Peyer's patch (tissue), 4 donors: Measurements from ENCODE around the gene RPL18A. TPM values are rescaled to one million over a fixed set of nuclear protein-coding genes. Genes with fewer than 3 reads are reported as not detected.
A peak's percentile ranks its signal among the peaks of the same experiment; 100 is the strongest.

Experiments
- DNase-seq, 3 donors: peaks; one replicate each; pipeline ENCODE4 v3.0.0-alpha.2; 2017 to 2019
- H3K27ac ChIP-seq, 4 donors: fragments of 200-600 bp; sonication (generic); one replicate each; pipeline ENCODE4 v1.5.1; 2016 to 2019
- H3K27me3 ChIP-seq, 2 donors: fragments of 200-600 bp; sonication (generic); one replicate each; pipeline ENCODE4 v1.5.1; 2019
- H3K36me3 ChIP-seq, 3 donors: fragments of 200-600 bp; sonication (generic); one replicate each; pipeline ENCODE4 v1.5.1; 2016 to 2019
- H3K4me1 ChIP-seq, 4 donors: fragments of 200-600 bp; sonication (generic); one replicate each; pipeline ENCODE4 v1.5.1; 2016 to 2019
- H3K4me3 ChIP-seq, 4 donors: fragments of 200-600 bp; sonication (generic); 1 replicate in 3 of 4; 2 replicates in 1 of 4; pipeline ENCODE4 v1.5.1; 2016 to 2019; ENCODE audit warnings: mild to moderate bottlenecking in 1 of 4
- H3K9me3 ChIP-seq, 4 donors: fragments of 200-600 bp; sonication (generic); one replicate each; pipeline ENCODE4 v1.5.1; 2016 to 2019; ENCODE audit warnings: mild to moderate bottlenecking in 1 of 4
- CTCF ChIP-seq, 6 experiments: fragments of 450-650 bp in 4 of 6; fragments of 200-600 bp in 2 of 6; sonication (generic) in 1 of 6; IDR thresholded peaks; one replicate each; pipeline ENCODE4 v1.5.1; 2017 to 2019; ENCODE audit warnings: antibody characterized with exemption in 6 of 6, mild to moderate bottlenecking in 3 of 6, moderate library complexity in 1 of 6
- POLR2A ChIP-seq, 2 donors: fragments of 450-650 bp; IDR thresholded peaks; one replicate each; pipeline ENCODE4 v1.5.1; 2017; ENCODE audit warnings: antibody characterized with exemption in 2 of 2, mild to moderate bottlenecking in 2 of 2, moderate library complexity in 2 of 2
- total RNA-seq, 4 donors: library from RNA; depleted of rRNA; stranded (reverse); fragments of >200 nt; gene quantifications; one replicate each; pipeline ENCODE4 v1.1.0, GENCODE V29; 2016

Gene RPL18A
- total RNA-seq, 4 donors from 2014 or later = 456 to 824 (median 599) TPM

DNA sequence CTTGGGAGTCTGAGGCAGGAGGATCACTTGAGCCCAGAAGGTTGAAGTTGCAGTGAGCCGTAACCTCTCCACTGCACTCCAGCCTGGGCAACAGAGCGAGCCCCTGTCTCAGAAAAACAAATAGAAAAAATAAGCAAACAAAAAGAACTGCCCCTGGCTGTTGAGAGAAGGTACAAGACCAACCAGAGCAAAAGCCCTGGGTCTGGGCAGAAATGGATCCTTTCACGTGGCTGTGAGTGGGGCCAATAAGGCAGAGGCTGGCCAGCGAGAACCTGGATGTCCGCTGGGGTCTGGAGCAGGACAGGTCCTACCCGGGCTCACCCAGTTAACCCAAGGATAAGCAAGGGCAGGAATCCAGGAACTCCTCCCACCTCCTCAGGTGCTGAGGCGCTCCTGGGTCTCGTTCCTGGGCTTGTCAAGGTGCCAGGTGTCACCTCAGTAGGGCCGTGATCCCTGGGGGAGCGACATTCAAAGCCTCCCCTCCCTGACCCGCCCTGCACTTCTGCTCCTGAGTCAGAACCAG, 7.3 kb downstream of the RPL18A start:
- Histone ChIP-seq H3K9me3 (no peaks in the 10 kb centered on the region), H3K27ac (no peak overlapping the region), H3K4me3 (no peak overlapping the region), H3K27me3 (peaks cover 0 to 13% of the 10 kb centered on the region in 2 donors), H3K36me3 (peaks cover 0 to 29% (median 0%) of the 10 kb centered on the region in 3 donors), H3K4me1 (peaks cover 0 to 16% (median 7%) of the 10 kb centered on the region in 4 donors)
- DNase-seq = no peak
- TF ChIP-seq CTCF (IDR thresholded peaks at IDR 0.05) = no peak
- no peak for TF ChIP-seq POLR2A (IDR thresholded peaks at IDR 0.05)

DNA sequence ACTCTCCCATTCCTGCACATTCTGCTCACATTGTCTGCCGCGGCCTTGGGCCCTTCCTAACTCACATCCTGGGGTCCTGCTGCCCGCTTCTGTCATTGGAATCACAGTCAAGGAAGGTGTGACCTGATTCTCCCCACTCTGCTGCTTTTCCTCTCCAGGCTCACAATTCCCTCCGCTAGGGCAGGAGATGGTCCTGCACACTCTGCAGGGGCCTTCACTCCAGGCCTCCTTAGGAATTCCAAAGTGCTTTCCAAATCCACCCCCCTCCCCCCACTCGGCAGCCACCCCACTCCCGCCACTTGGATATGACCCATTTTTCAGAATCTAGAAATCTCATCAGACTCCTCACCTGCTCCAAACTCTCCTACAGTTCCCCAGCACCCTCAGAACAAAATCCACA, 9.0 kb downstream of the RPL18A start:
- peaks cover 0 to 24% (median 17%) of the 10 kb centered on the region in 4 donors for H3K4me1 ChIP-seq
- no peaks in the 10 kb centered on the region for H3K9me3 ChIP-seq
- TF ChIP-seq POLR2A (IDR thresholded peaks at IDR 0.05) (no peak), CTCF (IDR thresholded peaks at IDR 0.05) (no peak)
- H3K4me3 ChIP-seq = no peak overlapping the region
- H3K36me3 ChIP-seq = peaks cover 0 to 13% (median 0%) of the 10 kb centered on the region in 3 donors
- peaks cover 0 to 30% of the 10 kb centered on the region in 2 donors for H3K27me3 ChIP-seq
- no peak overlapping the region for H3K27ac ChIP-seq
- DNase-seq = no peak

GRCh38 chr19:17869114-17869608, 9.5 kb downstream of the RPL18A start:
- H3K4me3 ChIP-seq = no peak overlapping the region
- DNase-seq = no peak
- H3K36me3 ChIP-seq = peaks cover 0 to 8% (median 0%) of the 10 kb centered on the region in 3 donors
- TF ChIP-seq POLR2A (IDR thresholded peaks at IDR 0.05) (no peak), CTCF (IDR thresholded peaks at IDR 0.05) (no peak)
- H3K9me3 ChIP-seq = no peaks in the 10 kb centered on the region
- H3K4me1 ChIP-seq = peaks cover 0 to 29% (median 19%) of the 10 kb centered on the region in 4 donors
- peaks cover 0 to 33% of the 10 kb centered on the region in 2 donors for H3K27me3 ChIP-seq
- H3K27ac ChIP-seq = no peak overlapping the region

GRCh38 chr19:17871032-17871877, 11.5 kb downstream of the RPL18A start:
- H3K27me3 ChIP-seq = peaks cover 0 to 33% of the 10 kb centered on the region in 2 donors

GRCh38 chr19:17871878-17872250, 12.2 kb downstream of the RPL18A start, which contains the start of gene SLC5A5:
Gene SLC5A5, plus strand, starts transcription at chr19:17871945. Its CDS starts 375 bp downstream, at chr19:17872320.
- no peak for TF ChIP-seq CTCF (IDR thresholded peaks at IDR 0.05)
- no peak for TF ChIP-seq POLR2A (IDR thresholded peaks at IDR 0.05)
- Histone ChIP-seq H3K9me3 (no peaks in the 10 kb centered on the region), H3K36me3 (no peaks in the 10 kb centered on the region), H3K27ac (peak within 1 kb of the TSS in 1 of 4 donors; percentile 59), H3K4me1 (peaks cover 0 to 23% (median 19%) of the 10 kb centered on the region in 4 donors), H3K27me3 (peaks cover 0 to 33% of the 10 kb centered on the region in 2 donors), H3K4me3 (peak within 1 kb of the TSS; percentile 28 to 43 (median 35))
- DNase-seq = no peak

More at GRCh38 chr19:17871032-17871877, 11.5 kb downstream of the RPL18A start:
- Histone ChIP-seq H3K27ac (no peak overlapping the region), H3K36me3 (no peaks in the 10 kb centered on the region), H3K9me3 (no peaks in the 10 kb centered on the region), H3K4me3 (peak overlapping the region in 2 of 4 donors; percentile 34 to 43), H3K4me1 (peaks cover 0 to 23% (median 19%) of the 10 kb centered on the region in 4 donors)
- TF ChIP-seq POLR2A (IDR thresholded peaks at IDR 0.05) = no peak
- TF ChIP-seq CTCF (IDR thresholded peaks at IDR 0.05) = no peak
- no peak for DNase-seq
